ENCODE measurements around the gene CATSPERB. TPM values are rescaled to one million over a fixed set of nuclear protein-coding genes. Genes with fewer than 3 reads are reported as not detected.

CATSPERB gene
- total RNA-seq, 1 donor from 2014 or later, result not detected

Other genes starting within 250 kb of the CATSPERB start
- gene PPP4R3A, start 221.8 kb downstream of the CATSPERB start, total RNA-seq, result 48.7 and 65.2 TPM in 2 replicates
- gene TC2N, start 135.4 kb upstream of the CATSPERB start, total RNA-seq, result 0.29 and 0.53 TPM in 2 replicates
- 1.1 and 5.7 TPM in 2 replicates for gene FBLN5, start 215.6 kb upstream of the CATSPERB start, total RNA-seq

All from glomerular endothelial cell (primary cell).